DMS79 treated with DMSO at 0.1 percent for 48 hours (cell line): ENCODE measurements around the gene SOWAHC.
A peak's percentile ranks its signal among the peaks of the same experiment; 100 is the strongest.
"Not testable (repeated sequence)": the region's sequence is repeated elsewhere in the genome, so short reads cannot be mapped to it uniquely, and the experiment has no call there.

Source experiments
- DNase-seq: peaks from one replicate; lab custom pipeline; 2025; lab: John Stamatoyannopoulos, UW

SOWAHC gene

GRCh38 chr2:109615637-109616144 is 1.5 kb downstream of the SOWAHC start:
- peak; percentile 50 for DNase-seq

GRCh38 chr2:109616184-109616583 is 2.0 kb downstream of the SOWAHC start:
- no peak for DNase-seq

- DNase-seq: no peak
These were observed 5.0 kb downstream of the SOWAHC start for GRCh38 chr2:109619032-109619615.

GRCh38 chr2:109623297-109623696 is 9.1 kb downstream of the SOWAHC start:
- no peak for DNase-seq

- DNase-seq: no peak
These were observed 9.8 kb downstream of the SOWAHC start for GRCh38 chr2:109623923-109624322.

- no peak for DNase-seq
These were observed 10.2 kb downstream of the SOWAHC start for GRCh38 chr2:109624339-109624738.

GRCh38 chr2:109628321-109628720 is 14.2 kb downstream of the SOWAHC start:
- not testable (repeated sequence) for DNase-seq

- no peak for DNase-seq
These were observed 15.7 kb downstream of the SOWAHC start for GRCh38 chr2:109629867-109630266.

- no peak for DNase-seq
These were observed 16.6 kb downstream of the SOWAHC start for GRCh38 chr2:109630441-109631430.

GRCh38 chr2:109631741-109632140 is 17.6 kb downstream of the SOWAHC start:
- no peak for DNase-seq

- no peak for DNase-seq
These were observed 18.1 kb downstream of the SOWAHC start for GRCh38 chr2:109632158-109632789.

- no peak for DNase-seq
These were observed 19.3 kb downstream of the SOWAHC start for GRCh38 chr2:109633284-109633961.

GRCh38 chr2:109635426-109636304 is 21.5 kb downstream of the SOWAHC start:
- no peak for DNase-seq

GRCh38 chr2:109636317-109636716 is 22.2 kb downstream of the SOWAHC start:
- no peak for DNase-seq

GRCh38 chr2:109637749-109638570 is 23.8 kb downstream of the SOWAHC start:
- DNase-seq: peak; percentile 58

GRCh38 chr2:109638795-109639194 is 24.6 kb downstream of the SOWAHC start:
- DNase-seq: peak; percentile 83

GRCh38 chr2:109640000-109640399 is 25.8 kb downstream of the SOWAHC start:
- DNase-seq: not testable (repeated sequence)

GRCh38 chr2:109644571-109645275 is 30.6 kb downstream of the SOWAHC start:
- peak; percentile 21 for DNase-seq

GRCh38 chr2:109645412-109646184 is 31.4 kb downstream of the SOWAHC start:
- no peak for DNase-seq
